ENCODE data around the gene CCDC88B.
A peak's percentile ranks its signal among the peaks of the same experiment; 100 is the strongest.

GRCh38 chr11:64341851-64342791 lies 2.1 kb downstream of the CCDC88B start:
- TF ChIP-seq POLR2A (IDR thresholded peaks at IDR 0.05), result peak; percentile 44 to 47
- TF ChIP-seq CTCF (IDR thresholded peaks at IDR 0.05 in 4 of 5, conservative IDR thresholded peaks at IDR 0.05 in 1 of 5), result peak in 4 of 5 experiments; percentile 21 to 62 (median 38)
